Measurements from ENCODE around the gene PLCH1.

PLCH1 gene

GRCh38 chr3:155690921-155691320, 54.0 kb downstream of the PLCH1 start:
- DNase-seq (ENCODE audit: low read depth) = no peak

- no peak for DNase-seq (ENCODE audit: low read depth)
These were observed 56.4 kb downstream of the PLCH1 start for GRCh38 chr3:155688481-155688880.

GRCh38 chr3:155683344-155683720, 61.5 kb downstream of the PLCH1 start:
- DNase-seq (ENCODE audit: low read depth) = no peak

GRCh38 chr3:155682426-155683343, 62.2 kb downstream of the PLCH1 start:
- DNase-seq (ENCODE audit: low read depth) = no peak

- DNase-seq (ENCODE audit: low read depth) = peak; percentile 85
These were observed 68.5 kb downstream of the PLCH1 start for GRCh38 chr3:155676252-155676981.

GRCh38 chr3:155675094-155675493, 69.8 kb downstream of the PLCH1 start:
- no peak for DNase-seq (ENCODE audit: low read depth)

- DNase-seq (ENCODE audit: low read depth) = no peak
These were observed 71.5 kb downstream of the PLCH1 start for GRCh38 chr3:155673421-155673820.

- no peak for DNase-seq (ENCODE audit: low read depth)
These were observed 74.5 kb downstream of the PLCH1 start for GRCh38 chr3:155670335-155670734.

GRCh38 chr3:155667988-155668387, 76.9 kb downstream of the PLCH1 start:
- DNase-seq (ENCODE audit: low read depth) = no peak

GRCh38 chr3:155664925-155665695, 79.8 kb downstream of the PLCH1 start:
- peak; percentile 60 for DNase-seq (ENCODE audit: low read depth)

- no peak for DNase-seq (ENCODE audit: low read depth)
These were observed 81.2 kb downstream of the PLCH1 start for GRCh38 chr3:155663467-155664212.

GRCh38 chr3:155661760-155662159, 83.1 kb downstream of the PLCH1 start:
- no peak for DNase-seq (ENCODE audit: low read depth)

GRCh38 chr3:155661042-155661441, 83.8 kb downstream of the PLCH1 start:
- DNase-seq (ENCODE audit: low read depth) = no peak

GRCh38 chr3:155658671-155659261, 86.1 kb downstream of the PLCH1 start:
- DNase-seq (ENCODE audit: low read depth) = no peak

GRCh38 chr3:155658006-155658405, 86.9 kb downstream of the PLCH1 start:
- no peak for DNase-seq (ENCODE audit: low read depth)

- DNase-seq (ENCODE audit: low read depth) = no peak
These were observed 87.7 kb downstream of the PLCH1 start for GRCh38 chr3:155657161-155657560.

- no peak for DNase-seq (ENCODE audit: low read depth)
These were observed 88.4 kb downstream of the PLCH1 start for GRCh38 chr3:155656466-155656865.

- no peak for DNase-seq (ENCODE audit: low read depth)
These were observed 93.2 kb downstream of the PLCH1 start for GRCh38 chr3:155651489-155652218.

GRCh38 chr3:155648013-155648591, 96.8 kb downstream of the PLCH1 start:
- no peak for DNase-seq (ENCODE audit: low read depth)

GRCh38 chr3:155647206-155647605, 97.7 kb downstream of the PLCH1 start:
- no peak for DNase-seq (ENCODE audit: low read depth)

Measured in ELR (cell line).